PFSK-1 (cell line): ENCODE results near the gene B4GALNT4.

Source experiments
- FOXP2 ChIP-seq: optimal IDR thresholded peaks from 2 replicates; pipeline ENCODE3; 2011; ENCODE audit warnings: borderline replicate concordance, control low read depth, inconsistent platforms; ENCODE audit not compliant: insufficient read depth; ENCODE audit errors: extremely low read length, extremely low read depth
- POLR2AphosphoS5 ChIP-seq: IDR thresholded peaks from 2 replicates; pipeline ENCODE4 v1.6.1; 2012; ENCODE audit warnings: low read depth, mild to moderate bottlenecking, control low read depth, low read length, moderate library complexity
- SIN3A ChIP-seq: IDR thresholded peaks from 2 replicates; pipeline ENCODE4 v1.6.1; 2012; ENCODE audit warnings: mild to moderate bottlenecking, low read length, moderate library complexity, borderline replicate concordance; ENCODE audit not compliant: insufficient read depth
- TAF1 ChIP-seq: IDR thresholded peaks from 2 replicates; pipeline ENCODE4 v1.6.1; 2012; ENCODE audit warnings: low read length, control low read depth, borderline replicate concordance; ENCODE audit not compliant: insufficient read depth
- TF ChIP-seq, protein P1 (sequence below), 2 experiments: IDR thresholded peaks; 2 replicates each; pipeline versions ENCODE4 v1.6.1 to v1.8.0; 2011 to 2012; ENCODE audit warnings: low read depth in 2 of 2, low read length in 2 of 2, control low read depth in 1 of 2, inconsistent platforms in 1 of 2, mild to moderate bottlenecking in 1 of 2, moderate library complexity in 1 of 2; ENCODE audit not compliant: insufficient read depth in 1 of 2

DNA sequence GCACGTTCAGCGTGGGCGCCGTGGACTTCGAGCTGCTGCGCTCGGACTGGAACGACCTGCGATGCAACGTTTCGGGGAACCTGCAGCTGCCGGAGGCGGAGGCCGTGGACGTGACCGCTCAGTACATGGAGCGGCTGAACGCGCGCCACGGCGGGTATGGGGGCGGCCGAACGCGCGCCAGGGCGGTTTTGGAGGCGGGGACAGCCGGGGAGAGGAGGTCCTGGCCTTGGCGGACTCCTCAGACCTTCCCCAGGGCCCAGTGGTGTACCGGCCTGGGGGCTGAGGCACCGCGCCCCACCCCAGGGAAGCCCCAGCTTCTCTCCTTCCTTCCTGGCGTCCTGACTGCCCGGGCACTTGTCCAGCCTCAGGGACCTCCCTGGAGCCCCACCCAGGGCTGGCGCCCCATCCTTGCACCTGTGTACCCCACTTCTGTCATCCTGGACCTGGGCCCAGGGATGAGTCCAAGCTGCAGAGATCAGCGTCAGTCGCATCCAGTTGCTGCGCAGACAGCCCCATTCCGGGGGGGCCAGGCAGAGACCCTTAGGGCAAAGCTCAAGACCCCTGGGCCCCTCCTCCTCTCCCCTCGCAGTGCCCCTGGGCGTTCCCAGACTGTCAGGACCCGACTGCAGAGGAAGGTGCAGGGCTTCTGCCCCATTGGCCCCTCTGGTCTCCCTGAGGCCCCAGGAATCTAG is 8.0 kb downstream of the B4GALNT4 start:
- TF ChIP-seq POLR2AphosphoS5: no peak
- no peak for TF ChIP-seq TAF1
- TF ChIP-seq FOXP2: no peak
- no peak for TF ChIP-seq SIN3A
- TF ChIP-seq, protein P1, sequence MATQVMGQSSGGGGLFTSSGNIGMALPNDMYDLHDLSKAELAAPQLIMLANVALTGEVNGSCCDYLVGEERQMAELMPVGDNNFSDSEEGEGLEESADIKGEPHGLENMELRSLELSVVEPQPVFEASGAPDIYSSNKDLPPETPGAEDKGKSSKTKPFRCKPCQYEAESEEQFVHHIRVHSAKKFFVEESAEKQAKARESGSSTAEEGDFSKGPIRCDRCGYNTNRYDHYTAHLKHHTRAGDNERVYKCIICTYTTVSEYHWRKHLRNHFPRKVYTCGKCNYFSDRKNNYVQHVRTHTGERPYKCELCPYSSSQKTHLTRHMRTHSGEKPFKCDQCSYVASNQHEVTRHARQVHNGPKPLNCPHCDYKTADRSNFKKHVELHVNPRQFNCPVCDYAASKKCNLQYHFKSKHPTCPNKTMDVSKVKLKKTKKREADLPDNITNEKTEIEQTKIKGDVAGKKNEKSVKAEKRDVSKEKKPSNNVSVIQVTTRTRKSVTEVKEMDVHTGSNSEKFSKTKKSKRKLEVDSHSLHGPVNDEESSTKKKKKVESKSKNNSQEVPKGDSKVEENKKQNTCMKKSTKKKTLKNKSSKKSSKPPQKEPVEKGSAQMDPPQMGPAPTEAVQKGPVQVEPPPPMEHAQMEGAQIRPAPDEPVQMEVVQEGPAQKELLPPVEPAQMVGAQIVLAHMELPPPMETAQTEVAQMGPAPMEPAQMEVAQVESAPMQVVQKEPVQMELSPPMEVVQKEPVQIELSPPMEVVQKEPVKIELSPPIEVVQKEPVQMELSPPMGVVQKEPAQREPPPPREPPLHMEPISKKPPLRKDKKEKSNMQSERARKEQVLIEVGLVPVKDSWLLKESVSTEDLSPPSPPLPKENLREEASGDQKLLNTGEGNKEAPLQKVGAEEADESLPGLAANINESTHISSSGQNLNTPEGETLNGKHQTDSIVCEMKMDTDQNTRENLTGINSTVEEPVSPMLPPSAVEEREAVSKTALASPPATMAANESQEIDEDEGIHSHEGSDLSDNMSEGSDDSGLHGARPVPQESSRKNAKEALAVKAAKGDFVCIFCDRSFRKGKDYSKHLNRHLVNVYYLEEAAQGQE (IDR thresholded peaks at IDR 0.05; ENCODE audit: insufficient read depth in 1 of 2, low read depth in 2 of 2, low read length in 2 of 2): no peak
